OCI-LY3 (cell line): Measurements from ENCODE around the gene CPT2.

Experiments used
- EZH2phosphoT487 ChIP-seq: fragments of 200-600 bp; shearing (Covaris generic); IDR thresholded peaks from 2 replicates; pipeline ENCODE4 v1.6.1; 2018; ENCODE audit warnings: antibody characterized with exemption, mixed run types, low read depth
- TF ChIP-seq, protein P1 (sequence below): fragments of 200-600, 300-600 bp; sonication (generic); IDR thresholded peaks from 2 replicates; pipeline ENCODE4 v1.5.1; 2014; ENCODE audit warnings: antibody characterized with exemption, low read length, low read depth

- TF ChIP-seq, protein P1, sequence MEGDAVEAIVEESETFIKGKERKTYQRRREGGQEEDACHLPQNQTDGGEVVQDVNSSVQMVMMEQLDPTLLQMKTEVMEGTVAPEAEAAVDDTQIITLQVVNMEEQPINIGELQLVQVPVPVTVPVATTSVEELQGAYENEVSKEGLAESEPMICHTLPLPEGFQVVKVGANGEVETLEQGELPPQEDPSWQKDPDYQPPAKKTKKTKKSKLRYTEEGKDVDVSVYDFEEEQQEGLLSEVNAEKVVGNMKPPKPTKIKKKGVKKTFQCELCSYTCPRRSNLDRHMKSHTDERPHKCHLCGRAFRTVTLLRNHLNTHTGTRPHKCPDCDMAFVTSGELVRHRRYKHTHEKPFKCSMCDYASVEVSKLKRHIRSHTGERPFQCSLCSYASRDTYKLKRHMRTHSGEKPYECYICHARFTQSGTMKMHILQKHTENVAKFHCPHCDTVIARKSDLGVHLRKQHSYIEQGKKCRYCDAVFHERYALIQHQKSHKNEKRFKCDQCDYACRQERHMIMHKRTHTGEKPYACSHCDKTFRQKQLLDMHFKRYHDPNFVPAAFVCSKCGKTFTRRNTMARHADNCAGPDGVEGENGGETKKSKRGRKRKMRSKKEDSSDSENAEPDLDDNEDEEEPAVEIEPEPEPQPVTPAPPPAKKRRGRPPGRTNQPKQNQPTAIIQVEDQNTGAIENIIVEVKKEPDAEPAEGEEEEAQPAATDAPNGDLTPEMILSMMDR: no peak
- no peak for TF ChIP-seq EZH2phosphoT487
Measured at GRCh38 chr1:53188099-53188498, 8.5 kb upstream of the CPT2 start.
